GM21786 (cell line): ENCODE results near the gene DPP6.
"Not testable (repeated sequence)": the region's sequence is repeated elsewhere in the genome, so short reads cannot be mapped to it uniquely, and the experiment has no call there.

Experiments used
- ATAC-seq: cut with Tn5 transposase; IDR thresholded peaks from one replicate; pipeline ENCODE4 v1.9.1; 2021; ENCODE audit not compliant: unreplicated experiment

Gene DPP6

DNA sequence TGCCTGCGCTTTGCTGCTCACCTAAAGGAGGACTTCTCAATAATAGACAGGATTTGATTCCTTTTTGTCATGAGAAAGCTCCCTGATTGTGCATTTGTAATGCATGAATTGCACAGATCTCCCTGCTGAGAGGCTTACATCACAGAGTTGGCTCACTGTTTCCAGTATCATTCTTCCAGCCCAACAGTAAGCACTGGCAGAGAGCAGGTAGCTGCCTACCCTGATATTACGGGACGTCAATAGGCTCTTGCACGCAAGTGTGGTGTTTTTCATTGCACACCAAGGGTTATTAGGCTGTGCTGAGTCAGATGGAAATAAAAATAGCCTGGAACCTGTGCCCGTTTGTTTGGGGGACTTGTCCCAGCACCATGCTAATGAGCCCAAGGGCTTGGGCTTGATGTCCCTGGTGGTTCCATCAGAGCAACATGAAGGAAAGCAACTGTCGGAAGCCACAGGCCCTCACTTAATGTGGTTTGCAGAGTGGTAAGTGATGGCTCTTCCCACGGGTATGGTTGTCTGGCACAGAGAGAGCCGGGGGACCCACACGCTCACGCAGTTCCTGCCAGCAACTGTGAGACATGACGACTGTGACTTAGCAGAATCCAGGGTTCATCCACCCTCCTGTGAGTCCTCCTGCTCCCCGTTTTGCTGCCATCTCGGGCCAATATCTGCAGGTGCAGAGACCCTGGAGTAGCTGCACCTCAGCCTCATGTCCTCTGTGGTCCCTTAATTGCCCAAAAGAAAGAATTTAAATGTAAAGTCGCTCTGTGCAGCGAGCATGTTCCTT is 20.4 kb downstream of the DPP6 start:
- not testable (repeated sequence) for ATAC-seq

DNA sequence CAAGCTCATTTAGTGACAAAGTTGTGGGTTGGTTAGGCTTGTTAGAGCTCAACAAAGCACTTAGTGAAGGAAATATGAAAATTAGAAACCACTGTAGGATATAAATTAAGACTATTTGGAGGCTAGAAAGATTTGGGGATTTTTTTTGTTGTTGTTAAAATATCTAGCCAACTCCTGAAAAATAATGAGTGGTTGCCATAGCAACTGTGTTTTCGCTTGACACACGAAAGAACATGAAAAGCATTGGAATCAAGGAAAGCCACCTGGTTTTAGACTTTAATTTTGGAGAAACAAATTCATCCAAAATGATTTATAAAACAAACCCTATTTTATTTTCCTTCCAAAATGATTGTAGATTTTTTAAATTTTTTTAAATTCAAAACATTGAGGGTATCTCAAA is 26.3 kb downstream of the DPP6 start:
- ATAC-seq: not testable (repeated sequence)

DNA sequence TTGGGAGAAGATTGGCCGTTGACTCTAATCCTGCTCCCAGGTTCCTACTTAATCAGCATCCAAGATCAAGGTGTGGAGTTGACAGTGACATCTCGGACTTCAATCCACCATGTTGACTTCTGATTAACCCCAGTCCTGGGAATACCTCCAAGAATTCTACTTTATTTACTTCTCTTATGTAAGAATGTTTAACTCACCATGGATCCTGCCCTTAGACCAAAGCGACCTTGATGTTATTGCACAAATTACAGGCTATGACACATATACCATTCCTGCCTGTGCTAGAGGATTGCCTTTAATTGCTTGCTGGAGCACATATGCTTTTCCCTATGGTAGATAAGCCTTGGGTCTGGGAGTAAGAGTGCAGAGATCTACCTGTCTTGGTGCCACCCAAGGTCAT is 28.1 kb downstream of the DPP6 start:
- ATAC-seq: not testable (repeated sequence)

DNA sequence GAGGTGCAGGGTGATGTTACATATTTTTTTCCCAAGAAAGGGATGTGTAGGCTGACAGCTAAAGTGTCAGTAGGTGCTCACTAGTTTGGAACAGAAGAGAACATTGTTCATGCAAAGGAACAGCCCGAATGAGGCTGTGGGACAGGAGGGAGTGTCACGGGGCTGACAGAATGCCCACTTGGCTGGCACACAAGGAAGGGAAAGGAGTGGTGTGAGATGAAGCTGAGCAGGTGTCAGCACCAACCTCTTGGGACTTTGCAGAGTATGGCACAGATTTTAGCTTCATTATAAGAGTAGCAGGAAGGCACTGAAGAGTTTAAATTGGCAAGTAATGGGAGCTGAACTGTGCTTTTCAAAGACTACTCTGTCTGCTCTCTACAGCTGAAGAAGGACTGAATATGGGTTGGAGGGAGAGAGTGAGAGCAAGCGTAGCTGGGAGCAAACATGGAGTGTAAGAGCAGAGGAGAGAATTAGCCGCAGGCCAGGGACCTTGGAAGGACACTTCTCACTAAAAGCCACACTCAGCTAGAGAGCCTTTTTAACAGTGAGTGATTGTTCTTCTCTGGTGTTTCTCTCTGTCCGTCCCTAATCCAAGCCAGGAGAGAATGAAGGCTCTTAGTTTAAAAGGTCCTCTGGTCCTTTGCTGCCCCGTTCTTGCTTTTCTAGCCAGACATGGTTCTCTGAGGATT is 35.0 kb downstream of the DPP6 start:
- not testable (repeated sequence) for ATAC-seq

DNA sequence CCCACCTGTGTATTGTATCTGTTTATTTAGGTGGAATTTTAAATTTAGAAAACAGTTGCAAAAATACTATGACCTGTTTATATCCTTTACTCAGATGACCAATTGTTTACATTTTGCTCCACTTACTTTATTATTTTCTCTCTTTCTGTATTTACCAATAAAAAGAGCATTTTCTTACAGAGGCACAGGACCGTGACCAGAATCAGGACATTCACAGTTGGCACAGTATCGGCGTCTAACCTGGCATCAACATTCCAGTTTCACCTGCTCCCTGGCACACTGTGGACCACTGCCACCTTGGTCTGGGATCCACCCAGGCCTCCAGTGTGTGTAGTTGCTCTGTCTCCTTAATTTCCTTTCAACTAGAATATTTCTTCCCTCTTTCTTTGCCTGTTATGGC is 39.9 kb downstream of the DPP6 start:
- ATAC-seq: not testable (repeated sequence)

DNA sequence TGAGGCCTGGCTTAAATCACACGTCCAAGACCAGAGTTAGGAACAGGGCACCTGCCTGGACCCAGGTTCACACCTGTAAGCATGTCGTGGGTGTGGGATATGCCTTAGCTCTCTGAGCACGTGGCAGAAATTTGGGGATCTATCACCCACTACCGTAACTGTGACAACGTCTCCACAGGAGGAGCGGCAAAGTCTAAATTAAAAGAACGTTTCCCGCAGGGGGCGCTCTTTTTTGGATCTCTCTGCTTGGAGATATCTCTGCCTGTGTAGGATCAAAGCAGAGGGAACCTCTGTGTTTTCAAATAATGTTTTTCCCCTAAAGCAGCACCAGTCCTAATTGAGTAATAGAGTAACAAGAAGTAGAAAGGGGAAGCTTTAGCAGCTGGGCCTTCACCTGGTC is 43.0 kb downstream of the DPP6 start:
- not testable (repeated sequence) for ATAC-seq

DNA sequence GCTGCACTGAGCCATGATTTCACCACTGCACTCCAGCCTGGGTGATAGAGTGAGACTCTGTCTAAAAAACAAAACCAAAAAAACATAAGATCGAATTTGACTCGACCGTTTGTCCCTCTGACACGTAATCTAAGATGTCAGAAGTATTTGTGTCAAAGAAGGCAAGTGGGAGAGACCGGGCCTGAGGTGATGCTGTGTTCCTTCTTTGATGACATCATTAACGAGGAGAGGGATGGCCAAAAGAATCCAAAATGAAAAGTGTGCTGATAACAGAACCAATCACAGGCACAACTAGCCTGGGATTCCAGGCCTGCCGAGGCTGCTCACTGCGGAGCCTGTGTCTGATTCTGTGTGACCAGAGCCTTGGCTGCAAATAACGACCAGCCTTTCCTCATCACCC is 52.9 kb downstream of the DPP6 start:
- not testable (repeated sequence) for ATAC-seq

DNA sequence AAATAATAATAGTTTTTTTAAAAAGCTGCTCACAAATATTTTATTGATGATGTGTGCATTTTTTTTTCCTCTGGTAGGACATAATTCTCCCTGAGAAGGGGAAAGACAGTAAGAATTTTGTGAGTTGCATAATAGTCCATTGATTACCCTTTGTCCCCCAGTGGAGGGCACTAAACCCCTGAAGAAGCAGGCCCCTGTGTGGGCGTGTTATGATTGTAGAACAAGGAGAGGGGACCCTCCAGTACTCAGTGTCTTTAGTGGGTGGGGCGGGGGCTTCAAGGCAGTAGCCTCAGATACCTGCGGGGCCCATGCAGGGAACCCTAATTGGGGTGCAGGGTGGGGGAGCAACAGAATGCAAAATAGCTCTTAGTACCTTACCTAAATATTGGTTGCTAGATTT is 57.4 kb downstream of the DPP6 start:
- not testable (repeated sequence) for ATAC-seq

DNA sequence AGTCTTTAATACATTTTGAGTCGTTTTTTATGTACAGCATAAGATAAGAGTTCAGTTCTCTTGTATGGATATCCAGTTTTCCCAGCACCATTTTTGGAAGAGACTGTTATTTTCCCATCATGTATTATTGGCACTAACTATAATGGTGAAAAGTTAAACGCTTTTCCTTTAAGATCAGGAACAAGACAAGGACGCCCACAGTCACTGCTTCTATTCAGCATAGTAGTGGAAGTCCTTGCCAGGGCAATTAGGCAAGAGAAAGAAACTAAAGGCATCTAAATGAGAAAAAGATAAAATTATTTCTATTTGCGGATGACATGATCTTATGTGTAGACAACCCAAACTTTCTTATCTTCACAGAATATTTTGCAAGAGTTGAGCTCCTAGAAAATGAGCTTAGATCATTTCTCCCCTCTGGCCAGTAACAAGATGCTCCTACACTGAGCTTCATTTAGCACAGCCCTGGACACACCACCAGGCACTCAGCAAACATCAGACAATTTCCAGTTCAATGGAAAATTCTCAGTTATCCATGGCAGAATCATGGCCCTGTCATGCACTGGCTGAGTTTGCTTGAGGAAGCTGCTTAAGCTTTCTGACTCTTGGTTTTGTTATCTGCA is 61.6 kb downstream of the DPP6 start:
- ATAC-seq: not testable (repeated sequence)

DNA sequence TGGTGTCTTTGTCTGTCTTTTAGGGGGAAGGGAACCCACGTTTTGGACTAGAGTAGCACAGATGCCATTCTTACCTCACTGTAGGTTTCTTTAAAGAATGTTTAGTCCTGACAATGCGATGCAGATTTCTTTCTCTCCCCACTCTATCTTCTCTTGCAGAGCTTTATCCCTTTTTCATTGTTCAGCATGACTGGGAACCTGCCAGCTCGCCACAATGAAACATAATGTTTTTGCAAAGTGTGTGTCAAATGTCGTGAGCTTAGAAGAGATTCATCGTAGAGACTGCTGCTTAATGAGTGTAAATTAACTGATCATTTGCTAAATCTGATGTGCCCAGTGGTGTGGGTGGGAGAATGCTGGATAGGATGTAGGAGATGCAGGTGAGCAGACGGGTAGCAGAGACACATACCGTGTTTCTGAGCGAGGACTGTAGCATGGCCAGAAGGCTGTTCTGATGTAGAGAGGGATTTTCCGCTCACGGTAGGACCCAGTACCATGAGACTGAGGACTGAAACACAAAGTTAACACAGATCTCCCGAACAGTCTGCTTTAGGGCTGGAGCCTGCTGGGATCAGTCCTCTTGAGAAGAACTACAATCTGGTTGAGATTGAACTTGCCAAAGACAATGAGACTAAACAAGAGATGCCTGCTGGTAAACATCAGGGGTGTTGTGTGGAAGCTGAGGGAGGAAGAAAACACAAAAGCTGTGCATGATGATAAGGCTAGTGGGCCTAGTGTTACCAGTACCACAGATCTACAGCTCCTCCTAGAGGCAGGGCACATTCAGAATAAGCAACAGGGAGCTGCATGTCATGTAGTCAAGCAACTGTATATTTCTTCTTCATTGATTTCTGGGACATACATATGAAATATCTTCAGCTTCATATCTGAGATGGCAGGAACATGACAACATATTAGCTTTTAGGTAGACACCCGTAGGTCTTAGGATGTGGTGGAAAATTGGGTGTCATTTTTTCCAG is 65.5 kb downstream of the DPP6 start:
- not testable (repeated sequence) for ATAC-seq

DNA sequence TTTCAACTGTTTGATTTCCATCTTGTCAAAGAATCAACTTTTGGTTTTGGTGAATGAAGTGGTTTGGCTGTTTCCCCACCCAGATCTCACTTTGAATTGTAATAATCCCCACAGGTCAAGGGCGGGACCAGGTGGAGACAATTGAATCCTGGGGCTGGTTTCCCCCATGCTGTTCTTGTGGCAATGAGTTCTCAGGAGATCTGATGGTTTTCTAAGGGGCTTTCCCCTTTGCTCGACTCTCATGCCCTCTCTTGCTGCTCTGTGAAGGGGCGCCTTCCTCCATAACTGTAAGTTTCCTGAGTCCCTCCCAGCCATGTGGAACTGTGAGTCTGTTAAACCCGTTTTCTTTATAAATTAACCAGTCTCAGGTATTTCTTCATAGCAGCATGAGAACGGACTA is 68.6 kb downstream of the DPP6 start:
- ATAC-seq: not testable (repeated sequence)

DNA sequence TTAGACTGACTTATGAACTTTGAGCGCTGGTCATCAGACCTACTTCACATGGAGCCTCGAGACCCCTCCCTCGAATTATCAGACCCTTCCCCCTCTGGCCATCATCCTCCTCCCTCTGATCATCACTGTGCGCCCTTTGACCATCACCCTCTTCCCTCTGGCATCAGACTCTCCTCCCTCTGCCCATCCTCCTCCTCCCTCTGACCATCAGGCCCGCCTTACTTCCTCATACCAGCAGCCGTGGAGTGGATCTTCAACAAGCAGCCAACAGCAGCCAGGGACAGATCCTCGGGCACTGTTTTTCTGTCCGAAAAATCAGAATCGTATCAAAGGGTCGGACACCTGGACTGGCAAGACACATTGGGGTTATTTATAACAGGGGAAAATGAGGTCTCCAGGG is 70.5 kb downstream of the DPP6 start:
- not testable (repeated sequence) for ATAC-seq

DNA sequence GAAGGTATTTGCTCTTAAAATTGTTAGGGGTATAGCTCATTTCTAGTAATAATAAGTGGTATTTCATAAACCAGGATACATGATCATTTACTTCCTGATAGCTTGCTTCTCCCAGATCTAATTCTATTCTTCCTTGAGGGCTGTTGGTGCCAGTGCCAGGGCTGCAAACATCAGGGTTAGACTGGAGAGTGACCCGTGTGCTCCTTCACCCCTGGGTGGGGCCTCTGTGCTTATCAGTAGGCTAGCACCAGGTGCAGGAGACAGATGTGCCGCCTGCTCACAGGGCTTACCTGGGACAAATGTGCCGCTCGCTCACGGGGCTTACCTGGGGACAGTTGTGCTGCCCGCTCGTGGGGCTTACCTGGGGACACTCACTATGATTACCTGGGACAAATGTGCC is 71.2 kb downstream of the DPP6 start:
- not testable (repeated sequence) for ATAC-seq

DNA sequence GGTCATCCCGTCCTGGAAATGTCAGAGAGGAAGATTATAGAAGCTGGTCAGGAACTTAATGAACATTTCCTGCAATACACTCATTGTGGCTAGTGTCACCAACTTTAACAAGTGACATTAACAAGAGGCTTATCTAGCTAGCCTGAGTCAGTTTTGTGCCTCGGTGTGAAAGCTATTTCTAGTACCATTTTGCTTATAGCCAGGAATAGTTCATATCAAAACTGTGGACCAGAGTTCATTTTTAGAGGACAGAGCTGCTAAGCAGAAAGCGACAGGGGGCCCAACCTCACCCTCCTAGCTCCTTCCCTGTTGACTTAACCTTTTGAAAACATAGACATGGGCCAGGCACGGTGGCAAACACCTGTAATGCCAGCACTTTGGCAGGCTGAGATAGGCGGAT is 76.9 kb downstream of the DPP6 start:
- ATAC-seq: not testable (repeated sequence)

DNA sequence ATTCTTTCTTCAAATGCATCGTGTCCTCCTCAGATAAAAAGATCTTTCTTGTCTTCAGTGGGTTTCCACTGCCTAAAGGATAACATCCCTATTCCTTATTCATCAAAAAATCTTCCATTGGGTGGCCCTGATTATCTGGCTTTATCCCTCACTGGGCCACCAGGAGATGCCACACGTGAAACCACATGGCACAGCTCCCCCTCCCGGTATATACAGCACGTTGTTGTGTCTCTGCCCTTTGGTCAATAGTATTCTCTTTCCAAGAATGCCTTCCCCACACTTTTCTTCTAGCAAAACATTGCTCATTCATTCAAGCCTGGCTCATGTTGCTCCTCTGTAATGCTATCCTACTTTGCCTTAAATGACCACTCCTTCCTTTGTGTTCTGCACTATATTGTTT is 80.4 kb downstream of the DPP6 start:
- not testable (repeated sequence) for ATAC-seq

DNA sequence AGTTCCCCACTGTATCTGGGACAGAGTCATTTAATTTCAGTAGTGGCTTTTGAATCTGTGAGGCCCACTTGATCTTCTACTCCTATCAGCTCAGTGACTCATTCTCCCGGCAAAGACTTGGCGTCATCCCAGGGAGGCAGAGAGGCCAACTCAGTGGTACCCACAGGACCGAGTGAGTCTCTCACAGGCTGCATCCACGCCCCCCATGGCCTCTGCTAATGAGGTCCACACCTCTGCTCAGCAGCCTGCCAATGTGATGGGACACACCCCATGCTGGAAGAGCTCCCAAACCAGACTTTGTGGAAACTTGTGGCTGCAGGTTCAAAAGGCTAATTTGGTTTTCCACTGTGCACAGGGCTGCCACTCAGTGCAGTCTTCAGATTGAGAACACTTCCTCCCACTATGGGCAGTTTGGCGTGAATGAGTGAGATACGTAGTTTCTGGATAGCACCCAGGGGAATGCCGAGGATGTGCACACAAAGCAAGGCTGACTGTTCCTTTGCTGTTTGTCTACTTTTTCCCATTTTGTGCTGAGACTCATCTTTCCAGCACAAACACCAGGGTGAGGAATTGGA is 81.6 kb downstream of the DPP6 start:
- ATAC-seq: not testable (repeated sequence)

DNA sequence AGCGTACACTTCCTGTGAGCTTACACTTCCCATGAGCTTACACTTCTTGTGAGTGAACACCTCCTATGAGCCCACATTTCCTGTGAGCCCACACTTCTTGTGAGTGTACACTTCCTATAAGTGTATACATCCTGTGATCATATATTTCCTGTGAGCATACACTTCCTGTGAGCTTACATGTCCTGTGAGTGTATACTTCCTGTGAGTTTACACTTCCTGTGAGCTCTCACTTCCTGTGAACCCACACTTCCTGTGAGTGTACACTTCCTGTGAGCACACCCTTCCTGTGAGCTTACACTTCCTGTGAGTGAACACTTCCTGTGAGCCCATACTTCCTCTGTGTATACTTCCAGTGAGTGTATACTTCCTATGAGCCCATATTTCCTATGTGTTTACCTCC is 82.5 kb downstream of the DPP6 start:
- ATAC-seq: not testable (repeated sequence)

DNA sequence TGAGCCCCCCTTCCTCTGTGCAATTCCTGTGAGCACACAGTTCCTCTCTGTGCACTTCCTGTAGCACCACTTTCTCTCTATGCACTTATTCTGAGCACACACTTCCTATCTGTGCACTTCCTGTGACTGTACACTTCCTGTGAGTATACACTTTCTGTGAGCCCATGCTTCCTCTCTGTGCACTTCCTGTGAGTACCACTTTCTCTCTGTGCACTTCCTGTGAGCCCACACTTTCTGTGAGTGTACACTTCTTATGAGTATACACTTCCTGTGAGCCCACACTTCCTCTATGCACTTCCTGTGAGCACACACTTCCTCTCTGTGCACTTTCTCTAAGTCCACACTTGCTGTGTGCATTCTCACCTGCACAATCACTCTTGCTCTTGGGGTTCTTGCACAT is 83.4 kb downstream of the DPP6 start:
- not testable (repeated sequence) for ATAC-seq

DNA sequence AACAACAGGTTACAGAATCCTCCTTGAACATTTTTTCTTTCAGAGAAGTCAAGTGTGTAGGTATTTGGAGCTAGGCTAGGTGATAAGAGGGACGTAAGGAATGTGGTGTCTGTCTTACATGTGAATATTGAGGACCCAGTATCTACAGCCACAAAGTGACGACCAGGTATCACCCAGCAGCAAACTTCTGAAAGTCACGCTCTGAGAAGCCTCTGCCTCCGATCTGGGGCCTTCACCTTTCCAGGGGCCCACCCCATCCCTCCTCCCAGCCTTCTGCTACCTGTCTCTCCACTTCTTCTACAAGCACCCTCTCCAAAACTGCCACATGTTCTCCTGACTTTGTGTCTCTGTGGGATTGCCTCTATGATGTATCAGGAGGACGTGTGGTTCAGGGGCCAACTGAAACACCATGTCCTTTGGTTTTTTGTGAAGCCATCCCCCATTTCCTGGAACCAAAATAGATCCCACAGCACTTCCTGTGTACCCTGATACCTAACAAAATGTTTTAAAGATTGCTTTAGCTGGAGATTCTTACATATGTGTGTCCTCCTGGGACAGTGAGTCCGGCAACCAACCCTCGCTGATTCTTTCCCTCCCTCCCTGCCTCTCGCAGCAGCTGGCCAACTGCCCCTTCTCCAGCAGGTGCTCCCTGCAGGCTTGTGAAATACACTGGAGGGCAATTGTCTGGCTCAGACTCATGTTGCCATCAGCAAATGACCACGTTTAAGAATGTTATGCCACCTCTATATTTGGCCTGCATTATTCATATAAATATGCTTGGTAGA is 93.9 kb downstream of the DPP6 start:
- not testable (repeated sequence) for ATAC-seq

DNA sequence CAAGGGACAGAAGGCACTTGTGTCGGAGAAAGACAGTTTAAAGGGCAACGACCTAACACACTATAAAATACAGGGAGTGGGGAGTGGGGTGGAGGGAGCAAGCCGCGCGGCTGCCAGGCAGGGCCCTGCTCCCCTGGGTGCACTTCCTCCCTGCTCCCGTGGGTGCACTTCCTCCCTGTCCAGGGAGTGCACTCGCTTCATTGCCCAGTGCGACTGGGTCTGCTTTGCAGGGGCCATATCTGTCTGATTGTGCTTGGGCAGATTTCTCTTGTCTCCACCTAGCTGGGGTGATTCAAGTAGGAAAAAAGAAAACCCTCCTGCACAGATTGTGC is 94.5 kb downstream of the DPP6 start:
- ATAC-seq: not testable (repeated sequence)
